IPS-18c (cell line): ENCODE results near the gene EGFR.
A peak's percentile ranks its signal among the peaks of the same experiment; 100 is the strongest.

Source experiments
- H3K4me3 ChIP-seq: 2 replicates; pipeline ENCODE4 v1.7.0; 2013; ENCODE audit warnings: low read depth, mild to moderate bottlenecking, low read length, moderate library complexity; ENCODE audit not compliant: insufficient read depth
- H3K9me3 ChIP-seq: one replicate; pipeline ENCODE4 v1.6.1; 2013; ENCODE audit warnings: mild to moderate bottlenecking, low read length, moderate library complexity; ENCODE audit not compliant: control insufficient read depth, insufficient read depth

Gene EGFR

DNA sequence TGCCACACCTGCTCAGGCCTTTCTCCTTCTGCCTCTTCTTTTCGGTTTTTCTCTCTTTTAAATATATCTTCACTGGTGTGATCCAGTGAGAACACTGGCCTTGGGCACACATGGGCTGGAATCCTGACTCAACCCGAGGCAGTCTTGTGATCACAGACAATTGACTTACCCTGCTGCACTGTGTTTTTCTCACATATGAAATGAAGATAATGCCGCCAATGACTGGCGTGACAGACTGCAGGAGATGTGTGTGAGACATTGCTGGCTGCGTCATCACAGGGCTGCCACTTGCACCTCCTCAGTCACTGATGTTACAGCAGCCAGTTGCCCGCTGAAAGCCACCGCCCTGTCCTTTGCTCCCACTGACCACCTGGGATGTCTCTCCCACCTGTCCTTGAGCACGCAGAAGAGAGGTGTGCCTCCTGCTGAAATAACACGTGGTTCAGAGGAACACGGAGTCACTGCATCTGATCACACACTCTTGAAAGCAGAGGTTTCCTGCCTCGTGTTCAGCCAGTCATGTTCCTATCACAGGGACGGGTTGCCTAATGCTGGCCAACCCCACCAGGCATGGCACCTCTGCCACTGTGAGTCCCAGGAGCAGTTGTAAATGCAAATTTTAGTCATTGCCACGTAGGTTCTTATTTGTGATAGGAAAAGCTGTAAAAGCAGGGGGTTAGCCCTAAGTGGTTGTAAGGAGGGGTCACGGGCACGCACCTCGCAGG is 221.8 kb downstream of the EGFR start:
- H3K4me3 ChIP-seq: no peak overlapping the region
- no peaks in the 10 kb centered on the region for H3K9me3 ChIP-seq

DNA sequence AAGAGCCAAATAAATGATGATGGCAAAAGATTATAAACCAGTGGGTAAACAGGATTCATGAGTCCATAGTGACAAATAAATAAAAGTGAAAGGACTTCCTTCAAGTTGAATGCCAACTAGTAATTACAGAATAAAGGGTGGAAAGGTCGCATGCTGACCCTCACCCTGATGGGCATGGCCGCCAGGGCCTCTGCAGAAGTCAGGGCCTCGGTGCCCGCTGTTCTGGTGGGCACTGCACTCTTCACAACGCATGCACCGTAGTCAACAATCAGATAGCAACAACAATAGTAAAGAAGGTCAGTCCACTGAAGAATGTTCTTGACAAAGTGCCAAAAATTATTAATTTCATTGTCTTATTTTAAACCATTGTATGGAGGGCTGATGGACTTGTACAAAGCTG is 223.1 kb downstream of the EGFR start:
- Histone ChIP-seq H3K9me3 (no peaks in the 10 kb centered on the region), H3K4me3 (no peak overlapping the region)

DNA sequence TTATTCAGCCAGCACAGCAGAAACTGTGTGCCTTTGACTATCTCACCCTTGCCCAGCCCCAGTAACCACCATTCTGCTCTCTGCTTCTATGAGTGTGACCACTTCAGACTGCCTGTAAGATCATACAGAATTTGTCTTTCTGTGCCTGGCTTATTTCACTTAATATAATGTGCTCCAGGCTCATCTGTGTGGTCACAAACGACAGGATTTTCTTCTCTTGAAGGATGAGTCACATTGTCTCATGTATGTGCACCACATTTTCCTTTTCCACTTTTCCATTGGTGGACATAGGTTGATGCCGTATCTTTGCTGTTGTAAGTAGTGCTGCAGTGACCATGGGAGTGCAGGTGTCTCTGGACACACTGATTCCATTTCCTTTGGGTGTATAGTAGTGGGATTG is 223.8 kb downstream of the EGFR start:
- Histone ChIP-seq H3K4me3 (no peak overlapping the region), H3K9me3 (no peaks in the 10 kb centered on the region)

DNA sequence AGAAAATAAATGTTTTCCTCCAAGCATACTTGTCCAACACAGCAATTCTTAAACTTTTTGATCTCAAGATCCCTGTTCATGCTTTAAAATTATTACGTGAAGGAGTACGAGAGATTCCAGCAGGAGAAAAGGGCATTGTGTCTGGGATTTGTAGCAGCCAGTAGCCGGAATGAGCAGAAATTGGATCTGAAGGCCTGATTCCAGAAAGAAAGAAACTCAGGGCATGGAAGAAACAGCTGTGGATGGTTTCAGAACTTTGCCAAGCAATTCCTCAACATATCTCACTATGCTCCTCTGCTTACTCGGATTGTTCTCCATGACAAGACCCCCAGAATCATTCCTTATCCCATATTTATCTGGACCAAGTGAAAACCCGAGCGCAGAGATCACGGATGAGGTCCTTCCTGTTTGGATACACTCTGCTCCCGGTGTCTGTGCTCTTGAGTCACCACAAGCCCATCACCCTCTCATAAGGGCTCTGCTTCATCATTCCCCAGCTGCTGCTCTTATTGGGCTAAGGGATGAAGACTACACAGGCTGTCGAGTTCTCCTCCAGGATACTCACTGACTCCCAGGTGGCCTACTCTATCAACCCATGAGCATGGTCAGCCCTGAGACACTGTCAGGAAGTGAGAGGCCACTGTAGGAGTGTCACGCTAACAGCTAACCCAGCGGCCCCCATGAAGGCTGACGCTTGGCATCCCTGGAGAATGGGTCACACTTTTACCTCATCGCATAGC is 225.4 kb downstream of the EGFR start:
- no peak overlapping the region for H3K4me3 ChIP-seq
- H3K9me3 ChIP-seq: no peaks in the 10 kb centered on the region

DNA sequence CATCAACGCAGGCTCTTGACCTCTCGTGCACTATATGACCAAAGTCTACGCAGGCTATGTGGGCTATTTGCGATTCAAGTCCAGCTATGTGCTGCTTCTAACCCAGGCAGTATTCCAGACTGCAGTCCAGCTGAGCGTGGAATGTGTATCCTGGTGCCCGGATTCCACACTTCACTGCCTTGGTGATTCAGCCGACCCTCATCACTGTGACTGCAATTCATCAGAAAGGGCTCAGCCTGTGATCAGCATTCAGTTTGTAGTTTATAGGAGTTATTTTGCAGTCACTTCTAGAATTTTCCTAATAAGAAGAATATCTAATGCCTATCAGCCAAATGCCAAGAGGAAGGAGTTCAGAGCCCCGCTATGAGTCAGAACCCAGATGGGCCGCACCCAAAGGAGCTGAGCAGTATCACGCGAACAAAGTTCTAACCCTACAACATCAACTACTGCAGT is 226.5 kb downstream of the EGFR start:
- Histone ChIP-seq H3K9me3 (no peaks in the 10 kb centered on the region), H3K4me3 (no peak overlapping the region)

DNA sequence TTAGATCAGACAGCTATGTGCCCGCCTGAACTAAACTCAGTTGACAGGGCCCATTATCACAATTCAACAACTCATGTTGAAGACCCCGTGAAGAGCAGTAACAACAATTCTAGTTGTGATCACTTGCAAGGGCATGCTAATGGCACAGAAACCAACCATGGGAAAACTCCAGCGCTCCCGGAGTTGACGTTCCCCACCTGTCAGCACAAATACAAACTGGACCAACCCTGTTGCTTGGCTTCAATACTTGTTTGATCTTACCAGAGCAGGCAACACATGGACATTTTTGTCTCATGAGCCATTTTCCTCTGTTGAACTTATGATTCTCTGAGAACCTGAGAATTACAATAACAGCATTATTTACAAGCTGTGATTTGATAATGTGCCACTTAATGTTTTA is 227.4 kb downstream of the EGFR start:
- no peak overlapping the region for H3K4me3 ChIP-seq
- no peaks in the 10 kb centered on the region for H3K9me3 ChIP-seq

DNA sequence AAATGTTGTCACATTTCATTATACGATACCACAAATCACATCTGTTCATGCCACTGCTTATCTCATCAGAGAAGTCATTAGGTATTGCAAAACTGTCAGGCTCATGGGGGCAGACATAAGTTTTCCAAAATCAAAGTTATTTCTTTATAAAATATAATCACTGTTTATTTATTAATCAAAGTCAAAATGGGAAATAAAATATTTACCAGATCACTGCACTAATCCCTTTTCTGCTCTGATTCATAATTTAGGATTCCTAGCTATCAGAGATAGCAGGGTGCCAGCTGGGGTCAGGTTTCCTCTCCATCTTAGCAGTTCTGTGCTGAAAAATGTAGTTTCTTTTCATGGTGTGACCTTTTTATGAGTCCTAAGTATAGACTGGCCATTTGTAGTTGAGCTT is 228.6 kb downstream of the EGFR start:
- H3K9me3 ChIP-seq: no peaks in the 10 kb centered on the region

DNA sequence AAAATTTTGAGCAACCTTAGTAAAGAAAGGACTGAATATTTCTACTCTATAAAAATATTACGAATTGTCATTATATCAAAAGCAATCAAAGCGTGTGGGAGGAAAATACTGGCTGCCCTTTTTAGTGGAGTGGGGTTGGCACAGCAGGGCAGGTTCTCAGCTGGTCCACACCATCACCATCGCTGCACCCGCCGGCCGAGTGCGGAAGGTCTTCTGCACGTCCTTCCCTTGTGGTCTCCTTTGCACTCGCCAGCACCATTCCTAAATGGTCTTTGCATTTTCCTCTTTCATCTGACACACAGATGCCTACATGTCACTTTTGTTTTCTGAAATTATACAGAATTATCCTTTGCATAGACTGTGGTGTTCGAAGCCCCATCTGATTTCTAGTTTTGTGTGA is 229.7 kb downstream of the EGFR start:
- H3K4me3 ChIP-seq: no peak overlapping the region

More for the DNA sequence above, 228.6 kb downstream of the EGFR start:
- no peak overlapping the region for H3K4me3 ChIP-seq

DNA sequence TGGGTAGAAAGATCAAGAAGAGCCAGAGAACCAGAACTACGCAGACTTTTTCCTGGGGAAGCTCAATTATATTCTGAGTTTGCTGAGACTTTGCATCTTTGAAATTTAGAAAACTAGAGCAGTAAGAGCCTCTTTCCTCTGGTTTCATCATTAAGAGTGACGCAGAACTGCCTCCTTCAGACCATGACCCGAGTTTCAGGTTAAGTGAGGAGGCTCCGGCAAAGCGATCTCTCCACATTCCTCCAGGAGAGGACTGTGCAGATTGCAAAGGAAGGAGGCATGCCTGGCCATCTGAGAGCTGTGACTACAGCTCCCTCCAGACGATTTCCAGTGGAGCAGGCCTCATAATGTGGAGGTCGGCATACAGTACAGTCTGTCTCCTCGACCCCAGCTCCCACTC is 230.5 kb downstream of the EGFR start:
- Histone ChIP-seq H3K9me3 (no peaks in the 10 kb centered on the region), H3K4me3 (no peak overlapping the region)

More for the DNA sequence above, 229.7 kb downstream of the EGFR start:
- H3K9me3 ChIP-seq: no peaks in the 10 kb centered on the region

DNA sequence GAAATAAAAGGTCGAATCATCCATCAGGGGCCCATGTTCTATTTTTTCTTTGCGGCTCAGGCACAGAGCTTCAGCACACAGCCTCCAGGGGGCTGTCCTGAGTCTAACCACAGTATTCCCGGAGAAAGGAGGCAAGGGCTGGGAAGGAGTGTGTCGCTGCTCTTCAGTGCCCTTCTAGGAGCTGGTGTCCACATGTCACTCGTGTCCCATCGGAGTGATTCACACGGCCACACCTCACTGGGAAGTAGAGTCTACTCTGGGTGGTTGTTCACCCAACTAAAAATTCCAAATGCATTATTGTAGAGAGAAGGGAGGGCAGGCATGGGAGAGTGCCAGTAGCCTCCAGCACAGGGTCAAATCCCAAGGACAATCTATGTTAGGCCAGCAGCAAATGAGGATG is 231.5 kb downstream of the EGFR start:
- H3K9me3 ChIP-seq: no peaks in the 10 kb centered on the region
- no peak overlapping the region for H3K4me3 ChIP-seq

DNA sequence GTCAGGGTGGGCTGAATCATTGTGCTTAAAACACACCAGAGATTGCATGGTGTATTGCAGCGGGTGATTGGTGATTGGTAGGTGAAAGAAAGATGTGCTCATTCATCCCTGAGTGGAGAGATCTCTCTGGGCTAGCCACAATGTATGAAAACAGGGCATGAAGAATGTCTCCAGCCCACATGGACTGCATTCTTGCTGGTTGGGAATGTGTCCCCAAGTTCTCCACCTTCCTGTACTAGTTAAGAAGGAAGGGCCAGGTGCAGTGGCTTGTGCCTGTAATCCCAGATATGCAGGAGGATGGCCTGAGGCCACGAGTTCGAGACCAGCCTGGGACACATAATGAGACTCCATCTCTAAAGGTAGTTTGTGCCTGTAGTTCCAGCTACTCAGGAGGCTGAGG is 232.5 kb downstream of the EGFR start:
- Histone ChIP-seq H3K9me3 (no peaks in the 10 kb centered on the region), H3K4me3 (no peak overlapping the region)

DNA sequence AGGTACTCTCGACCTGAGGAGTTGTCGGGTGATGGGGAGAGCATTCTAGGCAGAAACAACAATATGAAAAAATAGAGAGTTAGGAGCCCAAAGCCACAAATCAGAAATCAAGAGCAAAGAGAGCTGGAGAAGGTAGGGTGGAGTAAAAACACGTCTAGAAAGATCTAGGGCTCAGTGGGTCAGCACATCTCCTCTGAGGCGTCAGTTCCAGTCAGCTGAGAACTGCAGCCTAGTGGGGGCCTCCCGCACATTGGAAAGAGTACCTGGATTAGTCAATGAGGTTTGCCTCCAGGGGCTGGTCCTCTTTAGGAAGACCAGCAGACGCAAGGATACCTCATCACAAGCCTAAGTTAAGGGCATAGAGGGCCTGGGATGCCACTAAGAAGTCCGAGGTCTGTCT is 233.1 kb downstream of the EGFR start:
- H3K4me3 ChIP-seq: no peak overlapping the region
- no peaks in the 10 kb centered on the region for H3K9me3 ChIP-seq

DNA sequence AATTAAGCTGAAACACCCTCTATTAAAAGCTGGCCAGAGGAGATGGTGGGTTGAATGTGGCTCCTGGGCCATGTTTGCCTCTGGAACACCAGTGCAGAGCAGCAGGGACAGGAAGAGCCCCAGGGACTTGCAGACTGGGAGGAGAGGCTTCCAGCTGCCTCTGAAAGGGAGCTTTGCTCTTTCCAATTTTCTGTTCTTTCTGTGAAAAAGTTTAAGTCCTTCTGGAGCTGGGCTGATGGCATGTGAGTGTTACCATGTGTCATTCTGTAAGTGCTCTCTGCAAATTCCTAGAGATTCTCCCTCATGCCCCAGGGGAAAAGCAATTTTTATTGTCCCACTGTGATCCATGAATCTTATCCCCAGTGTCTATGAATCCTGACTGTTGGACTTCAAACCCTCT is 233.6 kb downstream of the EGFR start:
- no peak overlapping the region for H3K4me3 ChIP-seq
- no peaks in the 10 kb centered on the region for H3K9me3 ChIP-seq

DNA sequence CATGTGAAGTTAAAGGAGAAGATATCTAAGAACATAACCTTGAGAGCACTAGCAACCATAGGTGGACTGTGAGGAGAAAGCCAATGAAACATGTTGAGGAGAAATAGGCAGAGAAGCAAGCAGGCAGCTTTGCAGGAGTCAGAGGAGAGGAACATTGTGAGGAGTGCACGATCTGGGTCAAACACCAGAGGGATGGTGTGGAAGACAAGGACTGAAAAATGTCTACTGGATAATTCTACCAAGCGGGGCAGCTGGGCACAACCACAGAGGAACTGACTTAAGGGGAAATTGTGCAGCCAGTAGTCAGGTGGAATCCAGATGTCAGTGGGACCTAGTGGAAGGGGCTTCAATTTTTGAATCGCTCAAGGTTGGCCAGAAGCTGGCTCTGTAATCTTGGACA is 234.4 kb downstream of the EGFR start:
- Histone ChIP-seq H3K9me3 (no peaks in the 10 kb centered on the region), H3K4me3 (no peak overlapping the region)

DNA sequence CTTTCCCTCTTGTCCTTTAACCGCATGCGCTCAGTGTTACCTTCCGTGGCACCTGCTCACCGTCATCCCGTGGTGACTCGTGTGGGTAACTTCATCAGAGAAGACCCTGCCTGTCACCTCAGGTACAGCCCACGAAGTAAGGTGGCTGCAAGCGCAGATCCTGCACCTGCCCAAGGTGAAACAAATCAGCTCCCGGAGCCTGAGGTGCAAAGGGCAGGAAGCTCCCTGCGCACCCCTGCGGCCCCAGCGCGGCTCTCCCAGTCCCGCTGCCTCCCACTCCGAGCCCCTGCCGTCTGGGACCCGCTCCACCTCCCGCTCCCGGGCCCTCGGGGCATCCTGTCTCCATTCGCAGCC is 235.4 kb downstream of the EGFR start:
- no peaks in the 10 kb centered on the region for H3K9me3 ChIP-seq
- H3K4me3 ChIP-seq: peak overlapping the region; percentile 61

DNA sequence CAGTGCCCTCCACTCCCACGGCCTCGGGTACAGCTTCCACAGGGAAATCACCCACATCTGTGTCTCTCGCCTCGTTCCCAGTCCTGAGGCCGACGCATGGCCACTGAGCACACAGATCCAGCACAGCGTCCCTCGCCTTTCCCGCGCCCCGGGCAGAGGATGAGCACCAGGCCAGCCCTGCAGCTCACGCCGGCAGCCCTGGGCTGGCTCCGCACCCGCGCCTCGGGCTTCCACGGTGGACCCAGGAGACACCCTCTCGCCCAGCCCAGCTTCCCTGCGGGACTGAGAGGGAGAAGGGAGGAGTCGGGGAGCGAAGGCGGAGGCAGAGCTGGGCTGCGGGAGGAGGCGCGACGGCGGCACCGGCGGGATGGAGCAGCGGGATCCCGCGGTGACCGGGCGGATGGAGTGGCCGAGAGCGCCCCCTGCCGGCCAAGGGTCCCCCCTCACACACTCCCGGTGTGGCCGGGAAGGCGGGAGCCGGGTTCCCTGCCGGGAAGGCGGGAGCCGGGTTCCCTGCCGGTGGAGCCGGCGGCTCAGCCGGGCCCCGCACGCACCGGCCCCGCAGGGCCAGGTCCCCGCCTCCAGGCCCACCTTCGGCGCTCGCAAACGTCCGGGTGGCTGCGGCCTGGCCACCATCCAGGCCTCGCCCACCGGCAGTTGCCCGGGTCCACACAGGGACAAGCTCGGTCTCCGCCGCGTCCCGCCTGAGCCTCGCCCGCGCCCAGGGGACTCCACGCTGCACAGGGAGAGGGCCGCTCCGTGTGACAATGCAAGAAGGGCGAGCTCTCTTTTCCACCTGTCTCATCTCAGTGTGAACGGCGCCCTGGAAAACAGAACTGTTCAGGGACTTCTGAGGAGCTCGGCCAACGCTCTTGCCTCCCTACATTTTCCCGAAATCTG is 236.0 kb downstream of the EGFR start:
- peak overlapping the region; percentile 61 for H3K4me3 ChIP-seq

DNA sequence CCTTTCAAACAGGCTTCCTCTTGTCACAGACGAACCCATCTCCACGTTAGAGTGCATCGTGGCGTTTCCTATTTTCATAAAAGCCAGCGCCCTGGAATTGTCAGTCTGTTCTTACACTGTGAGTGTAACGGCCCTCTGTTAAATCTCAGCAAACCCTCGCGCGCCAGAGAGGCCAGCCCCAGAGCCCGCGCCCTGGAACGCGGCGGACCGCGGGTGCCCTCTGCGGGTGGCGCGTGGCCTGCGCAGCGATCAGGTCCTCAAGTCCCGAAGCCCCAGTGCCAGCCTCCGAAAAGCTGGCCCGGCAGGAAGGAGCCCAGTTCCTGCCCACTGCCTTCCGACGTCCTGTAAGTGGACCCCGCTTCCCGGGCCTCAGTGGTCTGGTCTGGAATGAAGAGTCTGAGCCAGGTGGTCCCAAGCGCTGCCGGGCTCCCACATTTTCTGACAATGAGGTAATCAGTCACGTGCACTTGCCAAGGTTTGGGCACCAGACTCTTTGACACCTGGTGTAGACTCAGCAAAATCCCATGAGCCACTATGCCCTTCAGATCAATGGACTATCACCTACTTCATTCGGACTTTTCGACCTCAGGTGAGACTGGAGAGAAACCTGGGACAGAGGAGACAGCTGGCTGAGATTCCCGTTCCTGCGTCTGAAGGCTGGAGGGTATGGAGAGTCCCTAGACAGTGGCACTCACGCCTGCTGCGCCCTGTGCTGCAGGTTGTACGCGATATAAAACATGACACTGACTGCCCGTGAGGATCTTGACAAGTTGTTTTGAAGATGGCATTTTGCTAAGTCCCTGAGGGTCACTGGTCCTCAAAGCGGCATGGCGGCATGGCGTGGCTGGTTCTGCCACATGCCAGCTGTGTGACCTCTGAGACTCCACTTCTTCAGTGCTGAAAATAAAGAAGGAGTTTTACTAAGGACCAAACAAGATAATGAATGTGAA is 237.0 kb downstream of the EGFR start:
- peak overlapping the region; percentile 61 for H3K4me3 ChIP-seq
- H3K9me3 ChIP-seq: no peaks in the 10 kb centered on the region

More for the DNA sequence above, 236.0 kb downstream of the EGFR start:
- no peaks in the 10 kb centered on the region for H3K9me3 ChIP-seq
